Hematopoietic multipotent progenitor cell treated with erythropoietin and hydrocortisone succinate and interleukin-3 and kit ligand, for 4 days (in vitro differentiated cells): Measurements from ENCODE around the gene SLC2A11.
"Not testable (repeated sequence)": the region's sequence is repeated elsewhere in the genome, so short reads cannot be mapped to it uniquely, and the experiment has no call there.

Source experiments
- DNase-seq: peaks from one replicate; pipeline ENCODE4 v3.0.0-alpha.2; 2015

SLC2A11 gene

GRCh38 chr22:23910496-23911190 lies 53.0 kb downstream of the SLC2A11 start:
- no peak for DNase-seq

GRCh38 chr22:23911318-23911980 lies 53.8 kb downstream of the SLC2A11 start:
- peak; percentile 37 for DNase-seq

GRCh38 chr22:23912293-23912903 lies 54.7 kb downstream of the SLC2A11 start:
- no peak for DNase-seq

GRCh38 chr22:23913306-23913660 lies 55.6 kb downstream of the SLC2A11 start:
- DNase-seq: no peak

GRCh38 chr22:23913661-23914353 lies 56.1 kb downstream of the SLC2A11 start:
- peak; percentile 100 for DNase-seq

GRCh38 chr22:23915290-23915689 lies 57.6 kb downstream of the SLC2A11 start:
- no peak for DNase-seq

GRCh38 chr22:23920267-23920611 lies 62.6 kb downstream of the SLC2A11 start:
- DNase-seq: not testable (repeated sequence)

GRCh38 chr22:23921586-23922201 lies 64.0 kb downstream of the SLC2A11 start:
- not testable (repeated sequence) for DNase-seq

- DNase-seq: peak; percentile 47
These were observed 65.2 kb downstream of the SLC2A11 start for GRCh38 chr22:23922921-23923320.

GRCh38 chr22:23925020-23925606 lies 67.4 kb downstream of the SLC2A11 start:
- no peak for DNase-seq

- DNase-seq: no peak
These were observed 68.9 kb downstream of the SLC2A11 start for GRCh38 chr22:23926561-23926960.
